SK-N-SH (cell line): Measurements from ENCODE around the gene MET. TPM values are rescaled to one million over a fixed set of nuclear protein-coding genes. Genes with fewer than 3 reads are reported as not detected.

Experiments
- CTCF ChIA-PET: fragments of 300-600, 350-600 bp; formaldehyde crosslinking; extraction: SDS; loops from one replicate; lab custom pipeline; 2021; lab: Yijun Ruan, JAX
- POLR2A ChIA-PET: fragments of 350-600 bp; sonication (Branson Sonifier 250); formaldehyde crosslinking; extraction: SDS; loops from one replicate; lab custom pipeline; 2020; ENCODE audit warnings: antibody characterized with exemption, inconsistent platforms; lab: Yijun Ruan, JAX
- DNase-seq: peaks from one replicate; pipeline ENCODE4 v3.0.0; 2012
- H2AFZ ChIP-seq: fragments of 200-600 bp; sonication (generic); 2 replicates; pipeline ENCODE4 v1.8.1; 2016; ENCODE audit warnings: antibody characterized with exemption, mild to moderate bottlenecking, low read depth
- H3F3A ChIP-seq: fragments of 200-600 bp; sonication (generic); replicated peaks from 2 replicates; pipeline ENCODE3; 2016; ENCODE audit warnings: antibody characterized with exemption, mild to moderate bottlenecking; ENCODE audit not compliant: insufficient read depth
- H3K27ac ChIP-seq, 2 experiments: fragments of 200-500 bp in 1 of 2; fragments of 200-600 bp in 1 of 2; sonication (Bioruptor generic) in 1 of 2; sonication (generic), shearing (Covaris generic) in 1 of 2; 2 replicates each; pipeline versions ENCODE4 v1.5.1 to v1.6.1; 2014 to 2016; ENCODE audit warnings: low read depth in 2 of 2, inconsistent platforms in 1 of 2, low read length in 1 of 2, mild to moderate bottlenecking in 1 of 2, mixed read lengths in 1 of 2
- H3K27me3 ChIP-seq: fragments of 200-600 bp; sonication (generic), shearing (Covaris generic); 2 replicates; pipeline ENCODE4 v1.6.1; 2016; ENCODE audit warnings: mixed run types; ENCODE audit not compliant: insufficient read depth
- H3K36me3 ChIP-seq, 2 experiments: fragments of 200-500 bp in 1 of 2; fragments of 200-600 bp in 1 of 2; sonication (Bioruptor generic) in 1 of 2; sonication (generic) in 1 of 2; replicated peaks in 1 of 2; 2 replicates each; pipeline versions ENCODE3 to v1.5.1; 2014 to 2016; ENCODE audit warnings: low read length in 1 of 2, mild to moderate bottlenecking in 1 of 2; ENCODE audit not compliant: insufficient read depth in 2 of 2, control insufficient read depth in 1 of 2
- H3K4me1 ChIP-seq, 2 experiments: fragments of 200-500 bp in 1 of 2; fragments of 200-600 bp in 1 of 2; sonication (Bioruptor generic) in 1 of 2; sonication (generic), shearing (Covaris generic) in 1 of 2; 2 replicates each; pipeline versions ENCODE4 v1.5.1 to v1.6.1; 2014 to 2016; ENCODE audit warnings: low read depth in 1 of 2, low read length in 1 of 2, mixed run types in 1 of 2; ENCODE audit not compliant: insufficient read depth in 2 of 2, control insufficient read depth in 1 of 2
- H3K4me2 ChIP-seq: fragments of 200-600 bp; sonication (generic), shearing (Covaris generic); 2 replicates; pipeline ENCODE4 v1.6.1; 2017; ENCODE audit warnings: mixed run types
- H3K4me3 ChIP-seq, 2 experiments: fragments of 200-500 bp in 1 of 2; fragments of 200-600 bp in 1 of 2; sonication (Bioruptor generic) in 1 of 2; sonication (generic), shearing (Covaris generic) in 1 of 2; 2 replicates each; pipeline versions ENCODE4 v1.5.1 to v1.8.1; 2014 to 2016; ENCODE audit warnings: low read depth in 2 of 2, inconsistent platforms in 1 of 2, low read length in 1 of 2, mild to moderate bottlenecking in 1 of 2, mixed read lengths in 1 of 2, moderate library complexity in 1 of 2
- H3K79me2 ChIP-seq: fragments of 200-600 bp; sonication (generic); 2 replicates; pipeline ENCODE4 v1.8.1; 2017; ENCODE audit warnings: mild to moderate bottlenecking; ENCODE audit not compliant: insufficient read depth
- H3K9ac ChIP-seq: fragments of 200-600 bp; sonication (generic); 2 replicates; pipeline ENCODE4 v1.6.1; 2017; ENCODE audit warnings: mixed run types
- H3K9me2 ChIP-seq: fragments of 200-600 bp; sonication (generic); 2 replicates; pipeline ENCODE4 v1.6.1; 2017; ENCODE audit warnings: mixed run types
- H3K9me3 ChIP-seq: fragments of 200-600 bp; sonication (generic); 2 replicates; pipeline ENCODE4 v1.6.1; 2017; ENCODE audit warnings: mixed run types, mild to moderate bottlenecking, moderate library complexity
- H4K20me1 ChIP-seq: fragments of 200-600 bp; sonication (generic); 2 replicates; pipeline ENCODE4 v1.6.1; 2017; ENCODE audit warnings: mild to moderate bottlenecking, mixed run types; ENCODE audit not compliant: insufficient read depth
- FOXM1 ChIP-seq: IDR thresholded peaks from 2 replicates; pipeline ENCODE4 v1.4.0; 2012; ENCODE audit warnings: low read depth, mild to moderate bottlenecking
- MEF2A ChIP-seq: IDR thresholded peaks from 2 replicates; pipeline ENCODE4 v1.4.0; 2012; ENCODE audit warnings: low read depth, borderline replicate concordance
- SMC3 ChIP-seq: IDR thresholded peaks from 2 replicates; pipeline ENCODE4 v1.6.1; 2012; ENCODE audit warnings: low read depth, low read length, improper control_type of control experiment
- TCF12 ChIP-seq: IDR thresholded peaks from 2 replicates; pipeline ENCODE4 v1.4.0; 2012
- TEAD4 ChIP-seq: IDR thresholded peaks from 2 replicates; pipeline ENCODE4 v1.4.0; 2012; ENCODE audit warnings: mild to moderate bottlenecking, borderline replicate concordance; ENCODE audit not compliant: insufficient read depth
- YY1 ChIP-seq: IDR thresholded peaks from 2 replicates; pipeline ENCODE4 v1.4.0; 2012; ENCODE audit warnings: low read depth, mild to moderate bottlenecking
- WGBS: methylation state at CpG from one replicate; pipeline ENCODE4 v1.1.6; 2017; ENCODE audit warnings: low lambda C conversion rate; 5-methylcytosine and 5-hydroxymethylcytosine counted together
- polyA plus RNA-seq, 3 experiments: library from polyadenylated mRNA; depleted of rRNA; stranded (reverse); fragments of >200 nt; gene quantifications; 2 replicates each; pipeline ENCODE4 v1.2.3, GENCODE V29; 2012
- TF ChIP-seq, protein P1 (sequence below): fragments of 150-350 bp; IDR thresholded peaks from 2 replicates; pipeline ENCODE4 v1.6.1; 2016; ENCODE audit warnings: mild to moderate bottlenecking, low read depth, low read length
- TF ChIP-seq, protein P2 (sequence below): IDR thresholded peaks from 2 replicates; pipeline ENCODE4 v1.4.0; 2012; ENCODE audit warnings: low read depth, borderline replicate concordance
- TF ChIP-seq, protein P3 (sequence below): IDR thresholded peaks from 2 replicates; pipeline ENCODE4 v1.4.0; 2012; ENCODE audit warnings: low read depth, borderline replicate concordance
- TF ChIP-seq, protein P4 (sequence below): fragments of 150-350 bp; IDR thresholded peaks from 2 replicates; pipeline ENCODE4 v1.6.1; 2017; ENCODE audit warnings: antibody characterized with exemption, low read length, low read depth, borderline replicate concordance

The MET gene
- polyA plus RNA-seq, 1 of the 3 experiments (the other 2 are of a cell fraction), result 38.7 TPM

DNA sequence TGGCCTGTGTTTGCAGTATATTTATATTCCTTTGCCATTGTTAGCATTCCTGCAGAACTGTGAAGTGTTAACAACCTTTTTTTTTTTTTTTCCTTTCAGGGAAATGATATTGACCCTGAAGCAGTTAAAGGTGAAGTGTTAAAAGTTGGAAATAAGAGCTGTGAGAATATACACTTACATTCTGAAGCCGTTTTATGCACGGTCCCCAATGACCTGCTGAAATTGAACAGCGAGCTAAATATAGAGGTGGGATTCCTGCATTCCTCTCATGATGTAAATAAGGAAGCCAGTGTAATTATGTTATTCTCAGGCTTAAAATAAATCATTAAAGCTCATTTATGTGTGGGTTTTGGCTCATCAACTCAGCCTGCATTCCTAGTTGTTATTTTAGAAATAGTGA lies 97.5 kb downstream of the MET start (continued):
- TF ChIP-seq, protein P1, sequence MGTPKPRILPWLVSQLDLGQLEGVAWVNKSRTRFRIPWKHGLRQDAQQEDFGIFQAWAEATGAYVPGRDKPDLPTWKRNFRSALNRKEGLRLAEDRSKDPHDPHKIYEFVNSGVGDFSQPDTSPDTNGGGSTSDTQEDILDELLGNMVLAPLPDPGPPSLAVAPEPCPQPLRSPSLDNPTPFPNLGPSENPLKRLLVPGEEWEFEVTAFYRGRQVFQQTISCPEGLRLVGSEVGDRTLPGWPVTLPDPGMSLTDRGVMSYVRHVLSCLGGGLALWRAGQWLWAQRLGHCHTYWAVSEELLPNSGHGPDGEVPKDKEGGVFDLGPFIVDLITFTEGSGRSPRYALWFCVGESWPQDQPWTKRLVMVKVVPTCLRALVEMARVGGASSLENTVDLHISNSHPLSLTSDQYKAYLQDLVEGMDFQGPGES, result no peak

DNA sequence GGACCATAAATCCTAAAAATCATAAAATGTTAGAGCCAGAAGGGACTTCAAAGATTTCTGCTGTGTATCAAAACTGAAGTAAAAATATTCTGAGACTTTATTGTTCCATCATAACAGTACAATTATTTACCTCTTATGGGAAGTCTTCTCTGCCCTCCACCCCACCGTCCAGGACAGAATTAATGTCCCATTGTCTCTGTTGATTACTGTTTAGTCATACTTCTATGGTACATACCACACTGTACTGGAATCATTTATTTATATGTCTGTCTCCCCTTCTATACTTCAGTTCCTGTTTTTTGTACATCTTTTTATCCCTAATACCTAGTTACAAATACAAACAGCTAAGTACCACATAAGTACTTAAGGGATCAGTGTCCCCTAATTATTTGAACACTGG lies 98.9 kb downstream of the MET start:
- no peak overlapping the region for H3K4me3 ChIP-seq
- no peaks in the 10 kb centered on the region for H3K9me3 ChIP-seq
- peaks cover 0 to 15% of the 10 kb centered on the region in 2 experiments; a peak in 3 of 4 replicates for H3K4me1 ChIP-seq
- CTCF ChIA-PET, result interaction anchor here (2.0 kb wide), 1 partner anchor 180 kb away, joined by 8 read pairs; no protein-coding TSS in a partner anchor
- TF ChIP-seq, protein P2, sequence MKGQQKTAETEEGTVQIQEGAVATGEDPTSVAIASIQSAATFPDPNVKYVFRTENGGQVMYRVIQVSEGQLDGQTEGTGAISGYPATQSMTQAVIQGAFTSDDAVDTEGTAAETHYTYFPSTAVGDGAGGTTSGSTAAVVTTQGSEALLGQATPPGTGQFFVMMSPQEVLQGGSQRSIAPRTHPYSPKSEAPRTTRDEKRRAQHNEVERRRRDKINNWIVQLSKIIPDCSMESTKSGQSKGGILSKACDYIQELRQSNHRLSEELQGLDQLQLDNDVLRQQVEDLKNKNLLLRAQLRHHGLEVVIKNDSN, result no peak
- TF ChIP-seq, protein P3, sequence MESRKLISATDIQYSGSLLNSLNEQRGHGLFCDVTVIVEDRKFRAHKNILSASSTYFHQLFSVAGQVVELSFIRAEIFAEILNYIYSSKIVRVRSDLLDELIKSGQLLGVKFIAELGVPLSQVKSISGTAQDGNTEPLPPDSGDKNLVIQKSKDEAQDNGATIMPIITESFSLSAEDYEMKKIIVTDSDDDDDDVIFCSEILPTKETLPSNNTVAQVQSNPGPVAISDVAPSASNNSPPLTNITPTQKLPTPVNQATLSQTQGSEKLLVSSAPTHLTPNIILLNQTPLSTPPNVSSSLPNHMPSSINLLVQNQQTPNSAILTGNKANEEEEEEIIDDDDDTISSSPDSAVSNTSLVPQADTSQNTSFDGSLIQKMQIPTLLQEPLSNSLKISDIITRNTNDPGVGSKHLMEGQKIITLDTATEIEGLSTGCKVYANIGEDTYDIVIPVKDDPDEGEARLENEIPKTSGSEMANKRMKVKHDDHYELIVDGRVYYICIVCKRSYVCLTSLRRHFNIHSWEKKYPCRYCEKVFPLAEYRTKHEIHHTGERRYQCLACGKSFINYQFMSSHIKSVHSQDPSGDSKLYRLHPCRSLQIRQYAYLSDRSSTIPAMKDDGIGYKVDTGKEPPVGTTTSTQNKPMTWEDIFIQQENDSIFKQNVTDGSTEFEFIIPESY, result no peak
- TF ChIP-seq TEAD4, result no peak
- H3K9me2 ChIP-seq, result no peaks in the 10 kb centered on the region
- H3K27me3 ChIP-seq, result no peaks in the 10 kb centered on the region
- peaks cover 16 to 29% of the 10 kb centered on the region in 2 experiments for H3K36me3 ChIP-seq
- H3K9ac ChIP-seq, result no peak overlapping the region
- H3K79me2 ChIP-seq, result no peaks in the 10 kb centered on the region
- H3K27ac ChIP-seq, result peak overlapping the region; percentile 74; a peak in 2 of 4 replicates
- 33% methylated on average over 1 of the region's 1 CpG for WGBS
- H2AFZ ChIP-seq, result no peak overlapping the region
- DNase-seq, result no peak
- H4K20me1 ChIP-seq, result no peaks in the 10 kb centered on the region
- POLR2A ChIA-PET, result no interaction called here
- H3F3A ChIP-seq, result peaks cover 9% of the 10 kb centered on the region
- no peak overlapping the region for H3K4me2 ChIP-seq

DNA sequence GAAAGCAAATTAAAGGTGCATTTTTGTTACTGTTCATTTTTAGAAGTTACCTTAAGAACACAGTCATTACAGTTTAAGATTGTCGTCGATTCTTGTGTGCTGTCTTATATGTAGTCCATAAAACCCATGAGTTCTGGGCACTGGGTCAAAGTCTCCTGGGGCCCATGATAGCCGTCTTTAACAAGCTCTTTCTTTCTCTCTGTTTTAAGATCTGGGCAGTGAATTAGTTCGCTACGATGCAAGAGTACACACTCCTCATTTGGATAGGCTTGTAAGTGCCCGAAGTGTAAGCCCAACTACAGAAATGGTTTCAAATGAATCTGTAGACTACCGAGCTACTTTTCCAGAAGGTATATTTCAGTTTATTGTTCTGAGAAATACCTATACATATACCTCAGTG lies 99.6 kb downstream of the MET start:
- TF ChIP-seq YY1 (no peak), TCF12 (no peak), MEF2A (no peak), FOXM1 (no peak), SMC3 (no peak)
- TF ChIP-seq, protein P1, result no peak
- TF ChIP-seq, protein P4, sequence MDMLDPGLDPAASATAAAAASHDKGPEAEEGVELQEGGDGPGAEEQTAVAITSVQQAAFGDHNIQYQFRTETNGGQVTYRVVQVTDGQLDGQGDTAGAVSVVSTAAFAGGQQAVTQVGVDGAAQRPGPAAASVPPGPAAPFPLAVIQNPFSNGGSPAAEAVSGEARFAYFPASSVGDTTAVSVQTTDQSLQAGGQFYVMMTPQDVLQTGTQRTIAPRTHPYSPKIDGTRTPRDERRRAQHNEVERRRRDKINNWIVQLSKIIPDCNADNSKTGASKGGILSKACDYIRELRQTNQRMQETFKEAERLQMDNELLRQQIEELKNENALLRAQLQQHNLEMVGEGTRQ, result no peak
- ChIA-PET CTCF (interaction anchor here (0.6 to 2.0 kb wide), 2 partner anchors 180 to 536 kb away, joined by 3 to 8 read pairs; no protein-coding TSS in a partner anchor), POLR2A (no interaction called here)
- Histone ChIP-seq H3K9ac (no peak overlapping the region), H3K36me3 (peaks cover 16 to 29% of the 10 kb centered on the region in 2 experiments), H3K79me2 (no peaks in the 10 kb centered on the region), H3K9me3 (no peaks in the 10 kb centered on the region), H3K27ac (peak overlapping the region; percentile 74; a peak in 3 of 4 replicates), H3K4me2 (peak overlapping the region; percentile 6; the same call in 1 of the 2 replicates), H4K20me1 (no peaks in the 10 kb centered on the region), H3K9me2 (no peaks in the 10 kb centered on the region), H3K4me1 (peaks cover 0 to 22% of the 10 kb centered on the region in 2 experiments; a peak in 3 of 4 replicates), H3K4me3 (no peak overlapping the region), H3F3A (peaks cover 16% of the 10 kb centered on the region), H3K27me3 (no peaks in the 10 kb centered on the region), H2AFZ (no peak overlapping the region)
- 40% methylated on average over 7 of the region's 7 CpGs for WGBS
- no peak for DNase-seq
